Parathyroid adenoma (tissue), 2 donors: Measurements from ENCODE around the gene RPL10A.

Experiments
- H2AFZ ChIP-seq: fragments of 300-600 bp; sonication (generic); one replicate; pipeline ENCODE4 v1.7.0; 2017; ENCODE audit warnings: antibody characterized with exemption, mild to moderate bottlenecking
- H3K27ac ChIP-seq: fragments of 300-600 bp; sonication (generic); one replicate; pipeline ENCODE4 v1.7.0; 2017
- H3K27me3 ChIP-seq: fragments of 300-600 bp; sonication (generic); one replicate; pipeline ENCODE4 v1.7.0; 2017; ENCODE audit warnings: low read length; ENCODE audit not compliant: control insufficient read depth, insufficient read depth
- H3K36me3 ChIP-seq: fragments of 300-600 bp; sonication (generic); one replicate; pipeline ENCODE4 v1.7.0; 2017; ENCODE audit warnings: low read length; ENCODE audit not compliant: control insufficient read depth, insufficient read depth
- H3K4me1 ChIP-seq: fragments of 300-600 bp; sonication (generic); one replicate; pipeline ENCODE4 v1.7.0; 2017; ENCODE audit warnings: control low read depth
- H3K4me2 ChIP-seq: fragments of 300-600 bp; sonication (generic); one replicate; pipeline ENCODE4 v1.7.0; 2017; ENCODE audit warnings: low read length
- H3K4me3 ChIP-seq: fragments of 300-600 bp; sonication (generic); one replicate; pipeline ENCODE4 v1.7.0; 2017; ENCODE audit warnings: low read depth, low read length
- H3K79me2 ChIP-seq: fragments of 300-600 bp; sonication (generic); one replicate; pipeline ENCODE4 v1.7.0; 2017; ENCODE audit warnings: control low read depth
- H3K9ac ChIP-seq: fragments of 300-600 bp; sonication (generic); one replicate; pipeline ENCODE4 v1.7.0; 2017; ENCODE audit warnings: mild to moderate bottlenecking
- H3K9me3 ChIP-seq: fragments of 300-600 bp; sonication (generic); one replicate; pipeline ENCODE4 v1.7.0; 2017; ENCODE audit warnings: low read length; ENCODE audit not compliant: control insufficient read depth
- CTCF ChIP-seq: fragments of 300-600 bp; sonication (generic); IDR thresholded peaks from one replicate; pipeline ENCODE4 v1.7.0; 2017; ENCODE audit warnings: antibody characterized with exemption, mild to moderate bottlenecking
- donor health status: primary hyperparathyroidism.

The RPL10A gene

DNA sequence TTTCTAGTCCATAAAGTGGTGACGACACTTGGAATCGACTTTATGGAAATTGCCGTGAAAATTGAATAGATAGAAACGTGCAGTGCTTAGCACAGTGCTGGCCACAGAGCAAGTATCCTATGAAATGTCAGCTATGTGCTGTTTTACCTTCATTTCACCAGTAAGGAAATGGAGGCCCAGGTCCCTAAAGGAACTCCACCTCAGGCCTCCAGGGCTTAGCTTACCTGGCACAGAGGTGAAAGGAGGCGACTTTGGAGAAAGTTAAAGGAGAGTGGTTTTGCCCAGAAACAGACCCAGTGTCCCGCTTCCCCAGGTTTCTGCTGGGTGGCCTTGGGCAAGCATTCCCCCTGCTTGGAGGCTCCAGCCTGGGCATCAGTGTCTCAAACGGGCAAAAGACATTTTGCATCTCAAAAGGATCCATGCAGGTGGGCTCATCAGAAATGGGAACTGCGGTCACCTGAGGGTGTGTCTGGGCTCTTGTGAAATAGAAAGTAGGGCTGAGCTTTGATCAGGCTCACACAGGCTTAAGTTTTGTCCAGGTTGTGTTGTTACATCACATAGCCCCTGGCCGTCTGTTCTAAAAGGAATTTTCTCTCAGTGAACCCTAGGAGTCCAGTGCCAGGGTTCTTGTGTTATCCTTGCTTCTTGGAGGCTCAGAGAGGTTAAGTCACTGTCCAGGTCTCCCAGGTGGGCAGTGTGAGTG, 51.3 kb downstream of the RPL10A start:
- H3K9me3 ChIP-seq: no peaks in the 10 kb centered on the region
- H3K9ac ChIP-seq: no peak overlapping the region
- no peaks in the 10 kb centered on the region for H3K79me2 ChIP-seq
- no peaks in the 10 kb centered on the region for H3K36me3 ChIP-seq
- no peaks in the 10 kb centered on the region for H3K4me1 ChIP-seq
- no peak overlapping the region for H3K27ac ChIP-seq
- no peak overlapping the region for H3K4me2 ChIP-seq
- TF ChIP-seq CTCF: no peak
- no peaks in the 10 kb centered on the region for H3K27me3 ChIP-seq
- no peak overlapping the region for H2AFZ ChIP-seq
- H3K4me3 ChIP-seq: no peak overlapping the region
